GM23248 (cell line): ENCODE results near the gene ADGRA3.

Experiments
- EZH2 ChIP-seq: fragments of 200-600 bp; sonication (generic); IDR thresholded peaks from 2 replicates; pipeline ENCODE4 v1.6.1; 2018; ENCODE audit warnings: antibody characterized with exemption, mild to moderate bottlenecking; ENCODE audit not compliant: insufficient read depth, poor library complexity, severe bottlenecking
- EZH2phosphoT487 ChIP-seq: fragments of 200-600 bp; sonication (generic); IDR thresholded peaks from 2 replicates; pipeline ENCODE4 v1.6.1; 2018; ENCODE audit warnings: antibody characterized with exemption, moderate library complexity, mild to moderate bottlenecking, low read depth; ENCODE audit not compliant: insufficient read depth

DNA sequence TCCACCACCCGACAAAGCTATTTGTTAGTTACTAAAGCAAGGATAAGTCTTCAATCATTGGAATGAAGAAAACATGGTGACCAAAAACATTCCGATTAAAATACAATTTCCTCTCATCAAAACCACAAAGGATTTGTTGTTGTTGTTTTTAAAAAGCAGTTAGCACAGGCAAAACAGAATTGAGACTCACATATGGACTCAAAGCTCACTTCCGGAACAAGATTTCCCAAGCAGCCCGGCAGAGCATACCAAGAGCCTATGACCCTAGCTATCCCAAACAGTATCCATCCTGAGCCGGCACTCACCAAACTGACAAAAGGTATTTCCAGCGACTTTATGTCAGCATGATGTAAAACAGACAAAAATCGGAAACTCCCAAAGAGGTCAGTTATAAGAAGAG lies 39.9 kb downstream of the ADGRA3 start:
- TF ChIP-seq EZH2 (no peak), EZH2phosphoT487 (no peak)
